Activated CD4-positive, alpha-beta T cell treated with anti-CD3 and anti-CD28 coated beads, Interleukin-2, amount 50 U/mL, for 24 hours (primary cell): ENCODE measurements around the gene PAPPA.

Experiments used
- DNase-seq, 2 donors: peaks; one replicate each; pipeline ENCODE4 v3.0.0-alpha.2; 2020; ENCODE audit warnings: low read depth in 1 of 2, low spot score in 1 of 2

The PAPPA gene

DNA sequence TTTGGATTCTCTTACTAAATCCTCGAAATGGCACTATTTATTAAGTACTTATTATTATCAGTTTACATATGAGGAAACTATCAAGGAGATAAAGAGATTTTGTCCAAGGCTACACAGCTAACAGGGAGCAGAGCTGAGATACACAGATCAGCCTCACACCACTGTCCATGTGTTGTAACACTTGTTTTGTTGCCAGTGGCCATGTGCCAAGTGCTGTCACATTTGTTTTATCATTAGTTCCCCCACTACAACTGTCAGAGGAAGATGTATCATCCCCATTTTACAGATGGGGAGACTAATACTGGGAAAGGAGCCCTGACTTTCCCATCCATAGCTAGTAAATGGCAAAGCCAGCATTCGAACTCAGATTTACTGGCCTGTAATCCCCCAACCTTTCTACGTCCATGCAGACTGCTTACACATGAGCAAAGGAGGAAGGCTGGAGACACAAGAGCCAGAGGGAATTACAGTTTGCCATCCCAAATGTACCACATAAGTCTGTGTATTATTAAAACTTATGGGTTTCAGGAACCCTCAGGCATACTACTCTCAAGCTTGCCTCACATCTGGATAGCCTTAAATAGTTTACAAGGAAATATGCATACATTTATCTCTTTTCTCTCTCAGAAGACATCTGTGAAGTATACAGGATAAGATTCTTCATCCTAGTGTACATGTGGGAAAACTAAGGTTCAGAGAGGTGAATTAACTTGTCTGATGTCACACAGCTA, 25.1 kb downstream of the PAPPA start:
- no peak for DNase-seq

DNA sequence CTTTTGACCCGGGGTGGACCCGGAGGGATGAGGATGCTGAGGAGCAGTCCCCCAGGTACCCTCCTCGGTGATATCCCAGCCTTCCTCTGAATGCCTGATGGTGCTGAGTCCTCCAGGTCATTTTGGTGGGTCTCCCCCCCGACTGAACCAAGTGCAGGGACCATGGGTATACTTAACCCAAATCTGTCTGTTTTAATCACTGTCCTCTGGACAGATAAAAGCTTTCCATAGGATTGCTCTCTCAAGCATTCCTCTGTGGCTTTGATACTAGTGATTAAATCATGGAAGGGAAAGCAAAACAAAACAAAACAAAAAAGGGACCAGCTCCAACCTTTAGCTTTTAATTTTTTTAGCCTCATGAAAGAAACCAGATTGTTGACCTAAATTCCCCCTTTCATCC, 26.0 kb downstream of the PAPPA start:
- no peak for DNase-seq

DNA sequence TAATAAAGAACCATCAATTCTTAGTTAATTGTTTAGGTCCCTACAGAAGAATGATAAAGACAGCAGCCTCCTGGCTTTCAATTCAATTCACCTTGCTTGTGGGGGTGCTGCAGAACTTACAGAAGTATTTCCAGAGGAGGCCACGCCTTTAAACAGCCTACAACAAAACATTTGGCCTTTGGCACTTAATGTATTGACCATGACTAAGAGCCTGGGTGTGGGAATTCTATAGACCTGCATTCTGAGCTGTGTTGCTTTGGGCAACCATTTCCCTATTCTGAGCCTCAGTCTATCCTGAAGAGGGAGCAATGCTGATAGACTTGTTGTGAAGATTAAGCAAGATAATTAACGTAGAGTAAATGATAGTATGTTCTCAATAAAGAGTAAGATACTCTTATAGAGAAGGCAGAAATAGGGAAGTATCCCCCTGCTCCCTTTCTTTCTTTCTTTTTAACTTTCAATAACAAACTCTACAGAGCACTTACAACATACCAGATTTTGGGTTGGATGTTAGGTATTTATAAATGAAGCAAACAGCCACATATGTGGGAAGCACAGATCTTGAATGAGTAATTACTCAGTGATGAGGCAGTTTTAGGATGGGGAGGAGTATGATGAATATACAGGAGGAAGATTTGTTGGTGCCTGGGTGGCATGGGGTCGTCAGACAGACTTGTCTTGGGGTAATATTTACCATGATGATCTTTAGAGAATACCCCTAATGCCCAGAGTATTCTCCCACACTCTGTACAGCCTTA, 28.4 kb downstream of the PAPPA start:
- DNase-seq, result no peak

DNA sequence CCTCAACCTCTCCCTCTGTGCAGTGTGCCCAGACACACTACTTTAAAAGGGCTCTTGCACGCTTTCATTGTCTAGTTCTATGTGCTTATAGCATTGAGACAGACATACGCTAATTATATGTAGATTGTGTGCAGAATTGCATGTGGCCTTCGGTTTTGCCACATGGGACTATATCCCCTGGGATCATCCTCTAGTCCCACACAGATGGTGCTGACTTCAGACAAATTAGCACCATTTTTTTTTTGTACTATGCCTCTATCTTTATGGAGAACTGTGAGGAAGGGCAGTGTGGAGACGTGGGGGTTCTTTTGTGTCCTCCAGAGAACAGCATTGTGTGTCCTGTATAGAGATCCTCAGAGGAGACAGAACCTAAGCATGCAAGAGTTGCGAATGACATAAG, 29.3 kb downstream of the PAPPA start:
- no peak for DNase-seq

DNA sequence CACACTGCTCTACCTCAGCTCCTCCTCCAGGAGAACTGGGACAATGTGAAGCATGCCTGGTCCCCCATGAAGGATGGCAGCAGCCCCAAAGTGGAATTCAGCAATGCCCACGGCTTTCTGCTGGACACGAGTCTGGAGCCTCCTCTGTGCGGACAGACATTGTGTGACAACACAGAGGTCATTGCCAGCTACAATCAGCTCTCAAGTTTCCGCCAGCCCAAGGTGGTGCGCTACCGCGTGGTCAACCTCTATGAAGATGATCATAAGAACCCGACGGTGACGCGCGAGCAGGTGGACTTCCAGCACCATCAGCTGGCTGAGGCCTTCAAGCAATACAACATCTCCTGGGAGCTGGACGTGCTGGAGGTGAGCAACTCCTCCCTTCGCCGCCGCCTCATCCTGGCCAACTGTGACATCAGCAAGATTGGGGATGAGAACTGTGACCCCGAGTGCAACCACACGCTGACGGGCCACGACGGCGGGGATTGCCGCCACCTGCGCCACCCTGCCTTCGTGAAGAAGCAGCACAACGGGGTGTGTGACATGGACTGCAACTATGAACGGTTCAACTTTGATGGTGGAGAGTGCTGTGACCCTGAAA, 34.1 kb downstream of the PAPPA start:
- no peak for DNase-seq

DNA sequence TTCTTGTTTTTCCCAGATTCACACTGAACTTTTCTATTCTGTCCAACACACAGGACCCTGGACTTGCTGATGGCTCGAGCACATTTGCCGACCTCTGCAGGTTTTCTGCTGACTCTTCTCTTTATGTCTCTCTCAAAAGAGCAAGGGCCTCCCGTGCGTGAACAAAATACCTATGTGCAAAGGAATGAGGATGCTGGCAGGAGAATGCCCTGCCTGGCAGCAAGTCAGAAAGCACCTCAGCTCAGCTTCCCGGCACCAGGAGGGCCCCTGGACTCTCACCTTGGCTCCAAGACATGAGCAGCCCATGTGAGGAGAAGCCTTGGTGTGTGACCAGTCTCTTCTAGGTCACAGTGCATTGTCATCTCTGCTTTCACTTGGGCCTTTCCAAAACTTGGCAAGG, 36.1 kb downstream of the PAPPA start:
- no peak for DNase-seq

DNA sequence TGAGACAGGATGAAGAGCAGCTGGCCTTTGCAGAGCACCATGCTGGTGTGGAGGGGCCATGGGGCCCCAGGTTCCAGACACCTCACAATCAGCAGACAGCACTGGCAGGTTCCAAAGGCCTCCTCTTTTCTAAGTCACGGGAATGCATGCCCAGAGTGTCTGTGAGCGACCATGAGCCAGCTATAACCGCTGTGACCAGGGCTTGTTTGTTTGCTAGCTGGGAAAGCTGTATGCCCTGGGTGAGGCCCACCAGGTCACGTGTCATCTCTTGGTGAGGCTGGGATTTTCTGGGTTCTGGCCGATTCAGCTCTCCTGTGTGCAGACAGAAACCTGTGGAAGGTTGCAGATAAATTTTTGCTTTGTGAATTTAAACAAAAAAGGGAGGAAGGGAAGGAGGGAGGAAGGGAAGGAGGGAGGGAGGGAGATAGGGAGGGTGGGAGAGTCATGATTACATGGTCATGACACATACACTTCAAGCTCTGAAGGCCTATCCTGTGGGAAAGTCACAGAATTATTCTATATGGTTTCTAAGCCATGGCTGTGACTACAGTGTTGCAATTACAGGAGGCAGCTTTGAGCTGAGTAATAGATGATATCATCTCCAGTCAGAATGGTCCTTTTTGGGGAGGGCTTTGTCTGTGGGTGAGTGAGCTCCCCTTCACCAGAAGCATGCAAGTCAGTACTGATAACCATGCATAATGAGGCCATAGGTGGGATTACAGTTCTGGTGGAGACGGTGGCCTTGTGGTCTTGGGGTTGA, 37.2 kb downstream of the PAPPA start:
- DNase-seq, result no peak

DNA sequence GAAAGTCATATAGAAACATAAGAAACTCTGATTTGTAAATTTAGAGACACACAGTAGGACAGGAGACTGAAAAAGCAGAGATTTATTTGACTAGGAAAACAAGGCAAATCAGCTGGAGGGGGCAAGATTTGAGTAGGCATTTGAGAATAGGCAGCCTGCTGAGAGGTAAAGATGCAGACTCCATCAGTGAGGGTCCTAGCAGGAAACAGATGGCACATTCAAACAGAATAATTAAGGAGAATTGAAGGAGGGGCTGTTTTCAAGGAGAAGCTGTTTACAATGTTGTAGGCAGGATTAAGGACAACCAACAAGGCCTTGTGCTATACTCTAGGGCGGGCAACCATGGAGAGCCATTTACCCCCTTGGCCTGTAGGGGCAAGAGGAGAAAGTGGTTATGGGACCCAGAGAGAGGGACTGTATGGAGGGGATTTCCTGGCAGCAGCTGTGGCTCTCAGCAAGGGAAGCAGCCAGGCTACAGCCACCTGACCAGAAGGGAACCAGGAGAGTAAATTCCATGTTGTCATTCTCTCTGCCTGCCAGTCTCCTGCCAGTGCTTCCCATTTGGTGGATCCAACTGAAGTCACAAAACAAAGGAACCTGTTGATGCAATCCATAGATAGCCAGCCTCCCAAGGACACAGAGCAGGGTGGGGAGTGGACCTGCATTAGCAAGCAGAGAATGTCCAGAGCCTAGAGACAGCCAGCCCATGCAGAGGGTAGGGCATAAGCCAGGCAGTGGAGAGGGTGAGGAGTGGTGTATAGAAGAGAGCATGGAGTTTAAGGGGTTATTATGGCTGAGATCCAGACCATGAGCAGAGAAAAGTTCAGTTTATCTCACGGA, 38.2 kb downstream of the PAPPA start:
- DNase-seq, result no peak

DNA sequence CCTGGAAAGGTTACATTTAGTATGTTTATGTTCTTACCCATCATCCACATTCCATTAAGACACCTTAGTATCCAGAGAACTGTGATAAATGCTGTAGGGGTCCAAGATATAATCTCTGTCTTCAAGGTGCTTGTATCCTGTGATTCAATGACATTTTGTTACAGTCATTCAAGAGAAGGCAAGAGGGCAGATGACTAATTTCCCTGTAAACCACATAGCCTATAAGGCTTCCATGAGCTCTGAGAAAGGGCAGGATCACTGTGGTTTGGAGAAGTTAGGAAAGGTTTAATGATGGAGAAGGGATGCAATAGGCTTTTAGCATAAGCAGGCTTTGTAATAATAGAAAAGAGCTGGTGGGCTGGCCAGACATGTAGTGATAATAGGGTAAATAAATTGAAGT, 40.0 kb downstream of the PAPPA start:
- DNase-seq, result no peak

DNA sequence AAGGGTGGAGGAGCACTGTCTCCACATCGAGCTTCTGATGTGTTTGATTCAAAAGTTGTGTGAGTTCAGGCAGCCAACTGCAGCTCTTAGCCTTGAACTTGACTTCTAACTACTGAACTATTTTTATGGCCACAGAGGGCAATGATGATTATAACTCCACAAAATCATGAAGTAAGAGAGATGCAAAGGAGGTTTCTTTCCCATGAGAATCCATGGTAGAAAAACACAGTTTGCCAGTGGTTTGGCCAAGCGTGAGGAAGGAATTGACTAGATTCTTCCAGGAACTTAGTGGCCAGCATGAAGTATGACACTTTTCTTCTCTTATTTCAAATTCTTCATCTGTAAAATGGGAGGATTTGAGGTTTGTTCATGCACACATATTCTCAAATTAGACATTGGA, 43.2 kb downstream of the PAPPA start:
- no peak for DNase-seq

DNA sequence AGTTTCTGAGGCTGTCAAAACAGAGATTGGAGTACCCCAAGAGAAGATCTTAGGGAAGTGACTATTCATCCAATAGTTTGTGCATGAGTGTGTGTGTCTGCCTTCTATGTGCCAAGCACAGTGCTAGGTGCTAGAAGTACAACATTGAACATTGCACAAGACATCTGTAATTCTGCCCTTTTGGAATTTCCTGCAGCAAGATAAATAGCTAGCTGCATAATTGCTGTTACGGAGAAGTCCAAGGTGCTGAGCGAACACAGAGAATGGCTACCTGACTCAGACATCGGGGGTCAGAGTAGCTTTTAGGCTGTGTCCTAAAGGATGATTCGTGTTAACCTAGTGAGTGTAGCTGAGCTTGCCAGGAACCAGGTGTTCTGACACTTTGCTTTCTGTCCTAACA, 44.8 kb downstream of the PAPPA start:
- no peak for DNase-seq

DNA sequence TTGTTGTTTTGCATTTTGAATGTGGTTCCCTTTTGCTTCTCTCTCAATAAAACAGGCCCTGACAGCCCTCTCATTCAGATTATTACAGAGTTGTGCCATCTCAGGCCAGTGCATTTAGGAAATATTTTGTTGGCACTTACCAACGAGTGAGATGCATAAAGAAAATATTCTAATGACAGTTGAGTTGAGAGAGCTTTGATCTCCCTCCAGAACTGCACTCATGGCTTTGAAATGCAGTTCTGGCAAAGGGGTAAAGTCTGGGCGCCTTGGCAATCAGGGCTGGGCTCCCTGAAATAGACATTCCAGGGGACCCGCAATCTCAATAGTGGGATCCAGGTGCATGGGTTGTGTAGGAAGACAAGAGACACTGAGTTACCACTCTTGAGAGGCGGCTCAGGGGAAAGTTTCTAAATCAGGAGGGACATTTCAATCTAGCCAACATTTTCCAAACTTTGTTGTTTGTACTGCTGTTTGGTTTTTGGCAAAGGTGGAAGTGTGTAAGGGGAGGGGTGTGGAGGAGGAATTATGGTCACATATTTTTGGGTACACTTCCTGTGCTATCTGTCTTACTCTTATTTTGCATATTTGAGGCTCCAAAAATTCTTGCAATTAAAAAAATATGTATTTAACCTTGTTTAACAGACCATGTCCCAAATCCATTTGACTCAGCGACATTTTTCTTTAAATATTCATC, 48.8 kb downstream of the PAPPA start:
- DNase-seq, result no peak

DNA sequence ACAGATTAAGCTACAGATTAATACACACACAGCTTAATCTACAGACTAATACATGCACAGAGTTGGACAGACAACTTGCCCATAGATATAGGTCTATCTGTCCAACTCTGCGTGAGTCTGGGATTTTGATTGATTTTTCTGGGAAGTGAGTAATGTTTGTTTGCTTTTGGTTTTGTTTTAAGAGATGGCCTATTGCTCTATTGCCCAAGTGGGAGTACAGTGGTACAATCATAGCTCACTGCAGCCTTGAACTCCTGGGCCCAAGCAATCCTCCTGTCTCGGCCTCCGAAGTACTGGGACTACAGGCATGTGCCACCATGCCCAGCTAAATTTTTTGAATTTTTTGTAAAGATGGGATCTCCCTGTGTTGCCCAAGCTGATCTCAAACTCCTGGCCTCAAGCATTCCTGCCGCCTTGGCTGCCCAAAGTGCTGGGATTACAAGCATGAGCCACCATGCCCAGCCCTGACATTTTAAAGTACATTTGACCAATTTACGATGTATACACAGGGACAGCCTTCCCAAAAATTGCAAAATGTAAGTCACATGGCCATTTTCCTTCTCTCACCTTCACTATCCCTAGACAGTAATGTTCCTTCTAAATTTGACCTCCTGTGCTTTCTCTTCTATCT, 50.8 kb downstream of the PAPPA start:
- DNase-seq, result no peak

DNA sequence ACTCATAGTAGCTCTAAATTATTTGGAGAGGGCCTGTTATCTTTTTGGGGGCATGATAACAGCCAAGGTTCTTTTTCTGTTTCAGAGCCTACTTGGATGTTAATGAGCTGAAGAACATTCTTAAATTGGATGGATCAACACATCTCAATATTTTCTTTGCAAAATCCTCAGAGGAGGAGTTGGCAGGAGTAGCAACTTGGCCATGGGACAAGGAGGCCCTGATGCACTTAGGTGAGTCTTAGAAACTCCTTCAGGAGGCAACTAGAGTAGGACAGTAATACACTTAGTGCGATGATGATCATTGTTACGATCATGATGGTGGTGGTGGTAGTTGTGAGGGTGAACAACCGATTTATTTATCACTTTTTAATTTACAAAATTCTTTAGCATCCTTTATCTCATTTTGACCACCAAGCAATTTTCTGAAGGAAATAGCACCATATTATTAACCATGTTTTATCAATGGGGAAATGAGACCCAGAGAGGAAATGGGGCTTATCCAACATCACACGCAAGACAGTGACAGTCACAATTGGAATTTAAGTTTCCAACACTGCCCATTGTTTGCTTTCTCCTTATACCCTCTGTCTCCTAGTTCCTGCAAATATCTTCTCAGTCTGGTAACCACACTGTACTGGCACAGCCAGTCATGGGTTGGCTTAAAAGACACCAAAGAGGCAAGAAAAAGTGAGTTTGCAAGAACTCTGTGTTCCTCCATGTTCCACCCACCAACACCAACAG, 54.0 kb downstream of the PAPPA start:
- no peak for DNase-seq

DNA sequence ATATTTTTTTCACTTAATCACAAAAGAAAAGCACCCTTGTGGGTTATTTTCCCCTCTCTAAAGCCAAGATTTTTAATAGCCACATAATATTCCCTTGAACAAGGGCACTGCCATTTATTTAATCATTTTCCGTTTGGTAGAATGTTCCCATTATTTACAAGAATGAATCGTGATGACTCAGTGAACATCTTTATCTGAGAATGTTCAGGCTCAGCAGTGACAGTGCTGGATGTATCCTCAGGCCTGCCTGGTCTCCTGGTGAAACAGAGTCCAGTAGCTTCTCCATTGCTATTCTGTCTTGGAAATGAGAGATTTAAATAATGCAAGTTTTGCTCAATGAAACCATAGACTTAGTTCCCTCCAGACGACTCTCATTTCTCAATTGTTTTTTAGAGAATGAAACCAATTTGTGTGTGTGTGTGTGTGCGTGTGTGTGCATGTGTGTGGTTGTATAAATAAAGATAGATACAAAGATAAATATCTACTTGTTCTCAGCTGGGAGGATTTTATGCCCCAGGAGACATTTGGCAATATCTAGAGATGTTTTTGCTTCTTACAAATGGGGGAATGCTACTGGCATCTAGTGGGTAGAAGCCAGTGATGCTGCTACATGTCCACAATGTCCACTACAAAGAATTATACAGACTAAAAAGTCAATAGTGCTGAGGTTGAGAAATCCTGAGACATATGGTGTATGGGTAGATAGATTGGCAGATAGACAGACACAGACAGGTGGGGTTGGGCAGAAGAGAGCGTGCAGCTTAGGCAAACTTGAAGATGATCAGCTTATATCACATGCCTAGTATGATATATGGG, 55.0 kb downstream of the PAPPA start:
- DNase-seq, result no peak

DNA sequence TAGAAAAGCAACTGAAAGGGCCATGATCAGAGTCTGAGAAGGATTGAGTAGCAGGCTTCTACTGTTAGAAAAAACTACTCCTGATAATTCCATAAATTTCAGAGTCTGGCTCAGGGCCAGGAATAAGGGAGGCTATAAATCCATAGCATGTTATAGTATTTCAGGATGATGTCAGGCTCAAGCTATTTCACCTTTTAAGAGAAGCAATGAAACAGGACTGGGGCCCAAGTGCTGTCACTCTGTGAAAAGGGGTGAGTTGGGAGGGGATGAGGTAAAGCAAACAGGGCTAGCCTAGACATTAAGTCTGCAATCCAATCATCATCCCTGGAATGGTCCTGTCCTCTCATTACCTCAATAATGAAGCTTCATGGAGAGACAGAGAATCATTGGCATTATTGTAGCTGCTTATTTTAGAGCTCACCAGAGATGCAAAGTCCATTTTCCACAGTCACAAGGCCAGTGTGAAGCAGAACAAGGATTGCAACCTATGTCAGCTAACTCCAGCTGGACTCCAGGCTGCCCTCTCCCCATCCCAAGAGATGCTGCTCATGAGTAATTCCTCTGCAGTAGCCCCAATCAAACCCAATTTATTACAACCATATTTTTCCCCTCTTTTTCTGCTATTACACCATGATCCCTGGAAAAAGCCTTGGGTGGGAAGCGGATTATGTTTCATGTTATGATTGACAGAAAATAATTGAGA, 56.0 kb downstream of the PAPPA start:
- DNase-seq, result no peak

DNA sequence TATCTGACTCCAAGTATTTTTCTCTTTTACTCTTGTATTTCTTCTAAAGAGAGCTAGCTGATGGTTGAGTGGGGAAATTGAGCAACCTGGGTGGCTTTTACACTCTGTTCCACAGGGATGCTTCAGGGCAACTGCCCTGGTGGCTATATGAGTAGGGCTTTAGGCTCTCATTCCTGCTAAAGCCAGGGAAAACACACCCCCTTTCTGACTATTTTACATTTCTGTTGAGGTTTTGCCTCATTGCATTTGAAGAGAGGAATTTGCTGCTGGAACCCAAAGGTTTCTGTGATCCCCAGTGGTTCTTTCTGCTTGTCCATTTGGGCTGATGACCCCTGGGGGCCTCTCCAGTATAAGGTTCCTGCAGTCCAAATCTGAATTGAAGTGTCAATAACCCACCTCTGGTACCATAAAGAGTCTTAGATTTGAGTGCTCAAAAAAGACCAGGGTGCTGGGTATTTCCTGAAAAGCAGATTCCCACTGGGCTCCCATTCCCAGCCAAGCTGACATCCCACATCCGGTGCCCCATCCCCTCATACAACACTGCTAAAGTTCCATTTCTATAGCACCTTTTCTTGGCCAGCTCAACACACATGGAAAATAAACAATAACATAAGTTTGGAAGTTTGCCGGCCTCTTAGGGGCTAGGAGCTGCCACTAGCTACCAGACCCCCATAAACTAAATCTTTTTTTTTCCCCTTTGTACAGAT, 59.5 kb downstream of the PAPPA start:
- no peak for DNase-seq
